Natural killer cell (primary cell): ENCODE results near the gene PLCH2. TPM values are rescaled to one million over a fixed set of nuclear protein-coding genes. Genes with fewer than 3 reads are reported as not detected.

Experiments
- ATAC-seq, 3 donors: fragments of 150-1000 bp in 2 of 3; fragments of 200-7000 bp in 1 of 3; cut with Tn5 transposase; 1 replicate in 1 of 3; 2 replicates in 2 of 3; pipeline ENCODE4 v1.10.0; 2021; ENCODE audit warnings: mild to moderate bottlenecking in 2 of 3, moderate library complexity in 2 of 3
- DNase-seq, 2 donors: peaks; one replicate each; pipeline versions ENCODE4 v3.0.0 to v3.0.0-alpha.2; 2013 to 2021; ENCODE audit warnings: mixed read lengths in 1 of 2
- H3K27ac ChIP-seq: one replicate; pipeline ENCODE4 v1.5.1; 2013; ENCODE audit warnings: mild to moderate bottlenecking, low read length
- H3K27me3 ChIP-seq: one replicate; pipeline ENCODE4 v1.6.1; 2013; ENCODE audit warnings: low read length; ENCODE audit not compliant: control insufficient read depth, insufficient read depth
- H3K36me3 ChIP-seq: one replicate; pipeline ENCODE4 v1.6.1; 2013; ENCODE audit warnings: low read length; ENCODE audit not compliant: control insufficient read depth, insufficient read depth
- H3K4me1 ChIP-seq: one replicate; pipeline ENCODE4 v1.6.1; 2013; ENCODE audit warnings: low read length; ENCODE audit not compliant: control insufficient read depth, insufficient read depth
- H3K4me3 ChIP-seq: one replicate; pipeline ENCODE4 v1.5.1; 2013; ENCODE audit warnings: low read length
- H3K9me3 ChIP-seq: one replicate; pipeline ENCODE4 v1.6.1; 2013; ENCODE audit warnings: low read length; ENCODE audit not compliant: control insufficient read depth, insufficient read depth
- H3K27ac Mint-ChIP-seq, 2 donors: one replicate each; pipeline ENCODE4 v1.8.0; 2022; ENCODE audit warnings: mild to moderate bottlenecking in 2 of 2, mixed read lengths in 2 of 2, moderate library complexity in 1 of 2
- H3K27me3 Mint-ChIP-seq, 2 donors: one replicate each; pipeline ENCODE4 v1.8.0; 2022; ENCODE audit warnings: low read depth in 2 of 2, mixed read lengths in 2 of 2
- H3K36me3 Mint-ChIP-seq: one replicate; pipeline ENCODE4 v1.8.0; 2022; ENCODE audit warnings: mixed read lengths
- H3K4me1 Mint-ChIP-seq, 2 donors: one replicate each; pipeline ENCODE4 v1.8.0; 2022; ENCODE audit warnings: mixed read lengths in 2 of 2
- H3K4me3 Mint-ChIP-seq: one replicate; pipeline ENCODE4 v1.8.0; 2022; ENCODE audit warnings: mild to moderate bottlenecking, moderate library complexity, mixed read lengths
- H3K9me3 Mint-ChIP-seq, 2 donors: one replicate each; pipeline ENCODE4 v1.8.0; 2022; ENCODE audit warnings: mixed read lengths in 2 of 2
- CTCF ChIP-seq: fragments of 200-600 bp; IDR thresholded peaks from one replicate; pipeline ENCODE4 v1.8.0; 2022; ENCODE audit warnings: antibody characterized with exemption
- WGBS: methylation state at CpG from one replicate; pipeline ENCODE4 v1.1.7; 2013; ENCODE audit warnings: missing lambda C conversion rate; ENCODE audit not compliant: insufficient coverage; 5-methylcytosine and 5-hydroxymethylcytosine counted together
- intact Hi-C: fragments of 100-400 bp; cut with micrococcal nuclease; formaldehyde crosslinking; loops from one replicate; pipeline ENCODE4 v1.14.2; 2022
- total RNA-seq, 4 donors: library from RNA; stranded (reverse); fragments of 120-200 nt in 1 of 4; gene quantifications; one replicate each; pipeline versions ENCODE4 v1.2.3 to v1.2.4, GENCODE V29; 2013 to 2022

PLCH2 gene
- total RNA-seq, 3 donors from 2014 or later (not counting 1 experiment from before 2014, with no cell fraction given), result 77.1 to 116 (median 106) TPM

GRCh38 chr1:2545754-2546514 lies 69.8 kb downstream of the PLCH2 start:
- Histone ChIP-seq H3K27me3 (no peaks in the 10 kb centered on the region), H3K4me1 (peaks cover 68% of the 10 kb centered on the region), H3K27ac (peak overlapping the region; percentile 97), H3K36me3 (no peaks in the 10 kb centered on the region), H3K4me3 (peak overlapping the region; percentile 93), H3K9me3 (no peaks in the 10 kb centered on the region)
- peak overlapping the region; percentile 94 to 97 for H3K27ac Mint-ChIP-seq
- peak overlapping the region; percentile 94 for H3K4me3 Mint-ChIP-seq
- no peaks in the 10 kb centered on the region for H3K27me3 Mint-ChIP-seq
- intact Hi-C loops, result loop anchor here (10.0 kb wide), 2 partner anchors 99 to 351 kb away; partner anchors contain the start of gene FAAP20
- peaks cover 0 to 31% of the 10 kb centered on the region in 2 donors for H3K4me1 Mint-ChIP-seq
- no peaks in the 10 kb centered on the region for H3K36me3 Mint-ChIP-seq
- 1% methylated on average over 34 of the region's 43 CpGs for WGBS
- no peaks in the 10 kb centered on the region for H3K9me3 Mint-ChIP-seq
- DNase-seq (peak; percentile 85 to 95), ATAC-seq (peak; percentile 52 to 75 (median 65))
- no peak for TF ChIP-seq CTCF

- Mint-ChIP-seq H3K36me3 (no peaks in the 10 kb centered on the region), H3K4me1 (peaks cover 0 to 31% of the 10 kb centered on the region in 2 donors), H3K27ac (peak overlapping the region; percentile 94 to 97), H3K9me3 (no peaks in the 10 kb centered on the region), H3K27me3 (no peaks in the 10 kb centered on the region), H3K4me3 (peak overlapping the region; percentile 94)
- DNase-seq, result peak; percentile 74 to 94
- intact Hi-C loops, result loop anchor here (1.0 to 10.0 kb wide), 4 partner anchors 20 to 352 kb away; partner anchors contain the start of genes FAAP20 and PANK4
- no peak for TF ChIP-seq CTCF
- Histone ChIP-seq H3K4me1 (peaks cover 61% of the 10 kb centered on the region), H3K27ac (peak overlapping the region; percentile 97), H3K4me3 (peak overlapping the region; percentile 93), H3K36me3 (no peaks in the 10 kb centered on the region), H3K9me3 (no peaks in the 10 kb centered on the region), H3K27me3 (no peaks in the 10 kb centered on the region)
- WGBS, result under 1% methylated on average over 52 of the region's 52 CpGs
- peak; percentile 41 to 67 (median 48) for ATAC-seq
These were observed 70.6 kb downstream of the PLCH2 start for GRCh38 chr1:2546515-2547209.

GRCh38 chr1:2547210-2548067 lies 71.3 kb downstream of the PLCH2 start:
- Histone ChIP-seq H3K4me3 (peak overlapping the region; percentile 93), H3K36me3 (no peaks in the 10 kb centered on the region), H3K9me3 (no peaks in the 10 kb centered on the region), H3K27me3 (no peaks in the 10 kb centered on the region), H3K4me1 (peaks cover 57% of the 10 kb centered on the region), H3K27ac (peak overlapping the region; percentile 97)
- Mint-ChIP-seq H3K9me3 (no peaks in the 10 kb centered on the region), H3K27me3 (no peaks in the 10 kb centered on the region), H3K4me1 (peaks cover 0 to 31% of the 10 kb centered on the region in 2 donors), H3K36me3 (no peaks in the 10 kb centered on the region), H3K27ac (peak overlapping the region; percentile 94 to 97), H3K4me3 (peak overlapping the region; percentile 94)
- intact Hi-C loops, result loop anchor here (1.0 to 10.0 kb wide), 5 partner anchors 21 to 353 kb away; partner anchors contain the start of genes FAAP20 and PANK4
- WGBS, result 6% methylated on average over 26 of the region's 27 CpGs
- TF ChIP-seq CTCF, result no peak
- ATAC-seq (peak; percentile 12 to 25 (median 21)), DNase-seq (peak; percentile 62 to 73)
